ENCODE results near the gene EPS8L2. TPM values are rescaled to one million over a fixed set of nuclear protein-coding genes. Genes with fewer than 3 reads are reported as not detected.

Gene EPS8L2
- total and polyA plus RNA-seq, 2 of the 4 experiments (the other 2 are of a cell fraction), result 17.2 to 39.4 TPM

- H3K23ac ChIP-seq (ENCODE audit: low read depth, low read length), result no peak overlapping the region
- H2AK9ac ChIP-seq (replicated peaks; ENCODE audit: low read depth, low read length, poor library complexity), result no peak overlapping the region
- H3K4me3 ChIP-seq (ENCODE audit: insufficient read depth, low read depth, low read length), result no peak overlapping the region
- H2BK120ac ChIP-seq (ENCODE audit: low read depth, low read length), result no peak overlapping the region
- no peaks in the 10 kb centered on the region for H3K4me1 ChIP-seq (ENCODE audit: control insufficient read depth, insufficient read depth, low read length)
- H3K27ac ChIP-seq (ENCODE audit: insufficient read depth, low read length), result no peak overlapping the region
- CTCF ChIA-PET, result no interaction called here
- TF ChIP-seq ELK1 (IDR thresholded peaks at IDR 0.05; ENCODE audit: borderline replicate concordance, low read depth, low read length) (no peak), RAD21 (IDR thresholded peaks at IDR 0.05; ENCODE audit: low read length) (no peak), CTCF (conservative IDR thresholded peaks at IDR 0.05; ENCODE audit: low read depth, low read length) (no peak), CEBPB (IDR thresholded peaks at IDR 0.05; ENCODE audit: low read depth, low read length) (no peak), RFX5 (IDR thresholded peaks at IDR 0.05; ENCODE audit: low read depth, low read length) (no peak), POLR2A (IDR thresholded peaks at IDR 0.05; ENCODE audit: low read depth, low read length) (no peak), MAFK (IDR thresholded peaks at IDR 0.05; ENCODE audit: low read depth, low read length) (no peak), MXI1 (IDR thresholded peaks at IDR 0.05; ENCODE audit: borderline replicate concordance, low read depth, low read length) (no peak), CHD1 (IDR thresholded peaks at IDR 0.05; ENCODE audit: low read depth, low read length) (no peak), FOS (IDR thresholded peaks at IDR 0.05; ENCODE audit: low read depth, low read length) (no peak)
- no peak overlapping the region for H3K4ac ChIP-seq (ENCODE audit: low read depth, low read length)
- H4K5ac ChIP-seq (ENCODE audit: low read depth, low read length), result no peak overlapping the region
- DNase-seq (no peak), ATAC-seq (ENCODE audit: low read depth) (no peak)
- H3K18ac ChIP-seq (ENCODE audit: low read depth, low read length), result no peak overlapping the region
- H2BK5ac ChIP-seq (ENCODE audit: low read depth, low read length, poor library complexity, severe bottlenecking), result no peak overlapping the region
- no peak overlapping the region for H3K14ac ChIP-seq (replicated peaks; ENCODE audit: low read depth, low read length)
- dilution Hi-C loops (cut with HindIII; ENCODE audit: low sequenced_read_pairs, unreplicated experiment) (no loop called here), intact Hi-C loops (cut with micrococcal nuclease) (loop anchor here (10.0 kb wide), 1 partner anchor 167 kb away; no protein-coding TSS in a partner anchor), in situ Hi-C loops (cut with MboI; ENCODE audit: low sequenced_read_pairs) (no loop called here)
- H3K79me1 ChIP-seq (ENCODE audit: low read depth in 1 of 2, low read length in 2 of 2), result no peaks in the 10 kb centered on the region
- H2AK5ac ChIP-seq (ENCODE audit: low read depth, low read length), result no peak overlapping the region
- H3K36me3 ChIP-seq (ENCODE audit: control insufficient read depth, insufficient read depth, low read length), result no peaks in the 10 kb centered on the region
- no peak overlapping the region for H3K4me2 ChIP-seq (ENCODE audit: low read depth, low read length)
- no TSS peak for BruUV-seq (replicated peaks)
- POLR2A ChIA-PET (ENCODE audit: unreplicated experiment), result no interaction called here
- H3K56ac ChIP-seq (ENCODE audit: extremely low read depth, insufficient read depth, low read length), result no peak overlapping the region
- H4K20me1 ChIP-seq (ENCODE audit: insufficient read depth, low read length), result no peaks in the 10 kb centered on the region
- peaks cover 9% of the 10 kb centered on the region; the same call in 1 of the 2 replicates for H3K27me3 ChIP-seq (ENCODE audit: control insufficient read depth, insufficient read depth, low read length)
- WGBS, 2 experiments (ENCODE audit: extremely low coverage in 2 of 2, insufficient read length in 1 of 2), result 47% methylated on average over 16 of the region's 33 CpGs; no CpG with 5 or more reads in 1 of the 2 experiments
- H3K9me1 ChIP-seq (ENCODE audit: insufficient read depth, low read length), result no peaks in the 10 kb centered on the region
- no peak overlapping the region for H4K91ac ChIP-seq (ENCODE audit: insufficient read depth, low read depth, low read length)
- H3K9ac ChIP-seq (ENCODE audit: low read depth, low read length), result no peak overlapping the region
- no peak overlapping the region for H2AFZ ChIP-seq (replicated peaks; ENCODE audit: low read length, poor library complexity)
- H4K8ac ChIP-seq (ENCODE audit: low read depth in 2 of 2, low read length in 2 of 2), result no peak overlapping the region
- H3K9me3 ChIP-seq (ENCODE audit: control insufficient read depth, insufficient read depth, low read length), result no peaks in the 10 kb centered on the region
- H2BK15ac ChIP-seq (ENCODE audit: low read depth, low read length), result no peak overlapping the region
- no peak overlapping the region for H2BK20ac ChIP-seq (ENCODE audit: low read depth, low read length)
Measured at GRCh38 chr11:721741-722345, 15.8 kb downstream of the EPS8L2 start.
